GM12878 (cell line): ENCODE measurements around the gene DENND1A.

Source experiments
- SPI1 ChIP-seq: IDR thresholded peaks from 2 replicates; pipeline ENCODE4 v1.6.1; 2011; ENCODE audit warnings: low read depth, mild to moderate bottlenecking, low read length, moderate library complexity, borderline replicate concordance; ENCODE audit not compliant: insufficient read depth
- TF ChIP-seq, protein P1 (sequence below), 3 experiments: IDR thresholded peaks in 2 of 3; conservative IDR thresholded peaks in 1 of 3; 2 replicates each; pipeline ENCODE4 v1.5.1; 2011; ENCODE audit warnings: low read depth in 3 of 3, low read length in 3 of 3, mild to moderate bottlenecking in 3 of 3, control low read depth in 2 of 3, moderate library complexity in 2 of 3, inconsistent platforms in 1 of 3, mixed read lengths in 1 of 3; ENCODE audit not compliant: control insufficient read depth in 2 of 3, insufficient read depth in 1 of 3; ENCODE audit errors: extremely low read depth in 1 of 3

DNA sequence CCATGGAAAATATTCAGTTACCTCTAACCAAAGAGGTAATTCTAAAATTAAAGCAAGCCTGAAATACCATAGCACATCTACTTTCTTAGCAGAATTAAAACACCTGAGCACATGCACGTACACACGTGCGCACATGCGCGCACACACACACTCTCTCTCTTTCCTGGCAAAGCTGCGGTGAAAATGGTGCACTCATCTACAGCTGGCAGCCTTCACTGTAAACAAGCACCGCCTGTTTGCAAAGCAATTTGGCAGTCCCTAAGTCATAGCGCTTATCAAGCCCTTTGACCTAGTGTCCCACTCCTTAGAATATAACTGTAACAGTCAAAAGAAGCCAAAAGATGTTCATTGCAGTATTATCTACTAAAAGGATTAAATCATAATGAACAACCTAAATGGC is 278.7 kb downstream of the DENND1A start:
- TF ChIP-seq SPI1, result no peak
- TF ChIP-seq, protein P1, sequence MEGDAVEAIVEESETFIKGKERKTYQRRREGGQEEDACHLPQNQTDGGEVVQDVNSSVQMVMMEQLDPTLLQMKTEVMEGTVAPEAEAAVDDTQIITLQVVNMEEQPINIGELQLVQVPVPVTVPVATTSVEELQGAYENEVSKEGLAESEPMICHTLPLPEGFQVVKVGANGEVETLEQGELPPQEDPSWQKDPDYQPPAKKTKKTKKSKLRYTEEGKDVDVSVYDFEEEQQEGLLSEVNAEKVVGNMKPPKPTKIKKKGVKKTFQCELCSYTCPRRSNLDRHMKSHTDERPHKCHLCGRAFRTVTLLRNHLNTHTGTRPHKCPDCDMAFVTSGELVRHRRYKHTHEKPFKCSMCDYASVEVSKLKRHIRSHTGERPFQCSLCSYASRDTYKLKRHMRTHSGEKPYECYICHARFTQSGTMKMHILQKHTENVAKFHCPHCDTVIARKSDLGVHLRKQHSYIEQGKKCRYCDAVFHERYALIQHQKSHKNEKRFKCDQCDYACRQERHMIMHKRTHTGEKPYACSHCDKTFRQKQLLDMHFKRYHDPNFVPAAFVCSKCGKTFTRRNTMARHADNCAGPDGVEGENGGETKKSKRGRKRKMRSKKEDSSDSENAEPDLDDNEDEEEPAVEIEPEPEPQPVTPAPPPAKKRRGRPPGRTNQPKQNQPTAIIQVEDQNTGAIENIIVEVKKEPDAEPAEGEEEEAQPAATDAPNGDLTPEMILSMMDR (IDR thresholded peaks at IDR 0.05 in 2 of 3, conservative IDR thresholded peaks at IDR 0.05 in 1 of 3; ENCODE audit: control insufficient read depth in 2 of 3, extremely low read depth in 1 of 3, insufficient read depth in 1 of 3, low read depth in 3 of 3, low read length in 3 of 3), result no peak
